GM19452 (cell line): ENCODE data around the gene CRB2.
"Not testable (repeated sequence)": the region's sequence is repeated elsewhere in the genome, so short reads cannot be mapped to it uniquely, and the experiment has no call there.

Experiments used
- ATAC-seq: cut with Tn5 transposase; IDR thresholded peaks from one replicate; pipeline ENCODE4 v1.9.1; 2021; ENCODE audit not compliant: unreplicated experiment

CRB2 gene

GRCh38 chr9:123327697-123328100 lies 28.3 kb upstream of the CRB2 start:
- ATAC-seq = no peak

DNA sequence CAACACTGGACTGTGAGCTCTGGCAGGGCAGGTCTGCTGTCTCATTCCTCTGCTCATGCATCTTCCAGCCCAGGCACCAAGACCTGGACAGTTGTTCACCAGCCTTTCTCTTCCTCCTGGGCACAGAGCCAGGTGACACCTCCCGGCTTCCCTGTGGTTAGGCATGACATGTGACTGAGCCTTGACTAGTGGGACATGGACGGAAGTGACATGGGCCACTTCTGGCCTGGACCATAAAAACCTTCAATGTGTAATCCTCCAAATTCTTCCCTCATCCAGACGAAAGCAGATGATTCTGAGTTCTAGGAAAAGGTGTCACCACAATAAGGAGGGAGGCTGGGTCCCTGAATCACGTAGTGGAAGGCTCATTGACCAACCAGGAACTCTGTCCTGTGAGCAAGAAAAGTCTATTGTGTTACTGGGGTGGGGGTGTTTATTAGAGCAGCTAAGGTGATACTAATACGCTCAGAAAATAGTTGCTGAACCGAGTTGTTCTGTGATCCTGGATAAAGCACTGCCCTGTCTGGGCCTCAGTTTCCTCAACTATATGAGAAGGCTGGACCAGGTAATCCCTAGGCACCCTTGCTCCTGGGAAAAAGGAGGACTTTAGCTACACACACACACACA lies 26.6 kb upstream of the CRB2 start:
- no peak for ATAC-seq

- no peak for ATAC-seq
These were observed 24.5 kb upstream of the CRB2 start for GRCh38 chr9:123331346-123332060.

- ATAC-seq = not testable (repeated sequence)
These were observed 22.8 kb upstream of the CRB2 start for GRCh38 chr9:123333058-123333669.

DNA sequence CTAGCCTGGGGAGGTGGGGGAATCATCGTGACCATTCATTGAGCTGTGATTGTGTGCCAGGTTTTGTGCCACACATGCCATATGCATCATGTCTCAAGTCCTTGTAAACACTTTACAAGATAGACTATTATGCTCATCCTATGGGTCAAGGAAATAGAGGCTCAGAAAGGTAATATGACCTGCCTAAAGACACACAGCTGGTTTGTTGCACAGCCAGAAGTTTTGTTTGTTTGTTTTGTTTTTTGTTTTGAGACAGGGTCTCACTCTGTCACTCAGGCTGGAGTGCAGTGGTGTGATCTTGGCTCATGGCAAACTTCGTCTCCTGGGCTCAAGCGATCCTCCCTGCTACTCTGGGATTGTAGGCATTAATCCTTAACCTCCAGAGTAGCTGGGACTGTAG lies 21.4 kb upstream of the CRB2 start:
- ATAC-seq = no peak

GRCh38 chr9:123335193-123335985 lies 20.6 kb upstream of the CRB2 start:
- no peak for ATAC-seq

- ATAC-seq = no peak
These were observed 20.0 kb upstream of the CRB2 start for GRCh38 chr9:123335986-123336329.

- ATAC-seq = no peak
These were observed 19.5 kb upstream of the CRB2 start for GRCh38 chr9:123336449-123336848.

GRCh38 chr9:123336959-123337358 lies 19.0 kb upstream of the CRB2 start:
- ATAC-seq = no peak

DNA sequence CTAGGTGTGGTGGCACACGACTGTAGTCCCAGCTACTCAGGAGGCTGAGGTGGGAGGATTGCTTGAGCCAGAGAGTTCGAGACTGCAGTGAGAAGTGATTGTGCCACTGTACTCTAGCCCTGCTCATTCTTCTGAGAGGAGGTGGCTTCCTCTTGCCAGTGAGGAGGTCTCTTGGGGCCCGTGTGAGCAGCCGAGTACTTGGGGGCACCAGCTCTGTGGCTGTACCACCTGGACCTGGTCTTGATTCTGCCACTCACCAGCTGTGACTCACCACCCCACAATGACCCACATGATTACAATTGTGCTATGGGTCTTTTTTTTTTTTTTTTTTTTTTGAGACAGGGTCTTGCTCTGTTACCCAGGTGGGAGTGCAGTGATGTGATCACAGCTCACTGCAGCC lies 18.0 kb upstream of the CRB2 start:
- no peak for ATAC-seq

GRCh38 chr9:123338710-123339665 lies 17.0 kb upstream of the CRB2 start:
- peak; percentile 60 for ATAC-seq

DNA sequence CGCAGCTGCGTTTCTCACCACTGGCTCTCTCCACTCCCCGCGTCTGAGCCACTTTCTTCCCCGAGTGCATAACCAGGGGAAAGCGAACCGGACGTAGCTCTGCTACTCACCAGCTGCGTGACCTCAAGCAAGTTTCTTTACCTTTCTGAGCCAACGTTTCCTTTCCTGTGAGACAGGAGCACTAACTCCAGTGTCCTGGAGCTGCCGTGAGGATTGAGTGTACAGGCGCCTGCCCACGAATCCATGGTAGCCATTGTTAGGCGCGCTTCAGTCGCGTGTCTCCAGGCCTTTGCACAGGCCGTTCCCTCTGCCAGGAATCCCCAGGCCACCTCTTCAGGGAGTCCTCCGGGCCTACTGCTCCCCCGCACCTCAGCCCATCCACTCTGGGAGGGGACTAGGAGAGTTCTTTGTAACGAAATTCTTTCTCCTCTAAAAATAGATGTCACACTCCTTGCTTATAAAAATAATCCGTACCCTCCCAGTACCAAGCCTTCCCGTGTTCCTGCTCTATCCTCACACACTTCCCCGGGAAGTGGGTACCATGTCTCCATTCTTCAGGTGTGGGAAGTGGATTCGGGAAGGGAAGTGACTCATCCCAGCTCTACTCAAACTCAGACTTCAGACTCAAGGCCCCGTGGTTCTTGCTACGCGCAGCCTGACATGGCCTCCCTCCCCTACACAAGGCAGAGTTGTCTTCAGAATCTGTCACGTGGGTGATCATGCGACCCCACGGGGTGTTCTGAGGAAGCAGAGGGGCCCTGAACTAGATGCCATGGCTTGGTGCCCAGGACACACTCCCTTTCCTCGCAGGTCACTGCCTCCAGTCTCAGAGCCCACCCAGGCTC lies 16.1 kb upstream of the CRB2 start:
- ATAC-seq = peak; percentile 49

- ATAC-seq = no peak
These were observed 14.2 kb upstream of the CRB2 start for GRCh38 chr9:123341816-123342215.

- ATAC-seq = no peak
These were observed 13.8 kb upstream of the CRB2 start for GRCh38 chr9:123342247-123342646.

- peak; percentile 24 for ATAC-seq
These were observed 12.4 kb upstream of the CRB2 start for GRCh38 chr9:123343443-123344191.

DNA sequence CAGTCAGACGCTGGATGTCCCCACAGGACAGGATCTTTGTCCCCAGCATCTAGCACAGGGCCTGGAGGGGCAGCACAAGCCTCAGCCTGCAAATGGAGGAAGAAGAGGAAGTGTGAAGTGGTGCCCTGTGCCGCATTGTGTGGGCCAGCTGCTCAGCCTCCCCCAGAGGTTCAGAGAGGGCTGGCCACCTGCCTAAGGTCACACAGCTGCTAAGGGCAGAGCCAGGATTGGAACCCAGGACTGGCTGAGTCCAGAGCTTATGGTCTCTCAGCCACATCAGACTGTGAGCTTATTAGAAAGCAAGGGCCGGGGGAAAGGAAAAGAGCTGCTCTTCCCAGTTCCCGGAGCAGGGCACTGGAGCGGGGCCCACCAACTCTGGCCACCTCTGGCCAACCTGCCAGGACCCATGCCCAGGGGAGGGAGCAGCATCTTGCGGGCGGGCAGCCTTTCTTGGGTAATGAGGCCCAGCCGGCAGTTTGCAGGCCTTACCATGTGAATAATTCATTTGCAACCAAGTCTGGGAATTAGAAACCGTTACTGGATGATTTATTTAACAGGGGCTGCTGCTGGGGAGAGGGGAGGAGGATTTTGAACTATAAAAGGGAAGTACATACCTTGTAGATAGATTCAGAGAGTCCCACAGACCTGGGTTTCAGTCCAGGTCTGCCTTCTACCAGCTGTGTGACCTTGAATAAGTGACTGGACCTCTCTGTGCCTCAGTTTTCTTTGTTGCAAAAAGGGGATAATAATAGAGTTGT lies 11.6 kb upstream of the CRB2 start:
- ATAC-seq = no peak

DNA sequence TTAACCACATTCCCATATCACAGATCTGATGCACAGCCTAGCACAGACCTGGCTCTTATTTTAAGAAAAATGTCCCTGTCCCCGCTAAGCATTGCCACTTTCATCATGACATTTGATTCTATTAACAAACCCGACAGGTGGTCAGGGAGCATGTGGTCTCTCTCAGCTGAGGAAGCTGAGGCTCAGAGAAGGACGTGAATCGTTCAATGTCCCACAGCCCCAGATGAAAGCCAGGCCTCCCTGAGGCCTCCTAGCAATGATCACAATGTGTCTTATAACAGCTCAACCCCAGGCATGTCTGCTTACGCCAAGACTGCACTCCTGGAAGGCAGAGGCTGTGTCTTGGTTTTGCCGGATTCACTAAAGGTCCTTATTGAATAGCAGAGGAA lies 10.4 kb upstream of the CRB2 start:
- no peak for ATAC-seq

DNA sequence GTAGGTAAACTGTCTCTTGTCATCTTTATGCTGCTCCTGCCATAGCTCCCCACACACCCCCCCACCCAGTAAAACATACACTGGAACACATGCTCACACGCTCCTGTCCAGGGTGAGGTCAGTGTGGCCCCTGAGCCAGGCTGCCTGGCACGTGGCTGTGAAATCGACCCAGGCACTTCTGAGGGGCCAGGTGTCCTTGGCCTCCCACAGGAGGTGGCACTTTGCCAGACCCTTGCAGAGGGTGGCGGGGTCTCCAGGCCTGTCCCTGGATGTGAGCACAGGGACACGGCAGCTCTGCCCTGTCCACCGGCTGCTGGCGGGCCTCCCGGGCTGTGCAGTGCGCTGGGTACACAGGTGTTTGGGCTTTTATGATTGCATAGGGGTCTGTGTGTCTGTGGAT lies 10.0 kb upstream of the CRB2 start:
- no peak for ATAC-seq
